Endothelial cell (in vitro differentiated cells): Measurements from ENCODE around the gene FADS2. TPM values are rescaled to one million over a fixed set of nuclear protein-coding genes. Genes with fewer than 3 reads are reported as not detected.

Experiments
- DNase-seq: peaks from one replicate; pipeline ENCODE4 v3.0.0; 2021; ENCODE audit warnings: low spot score
- H3K27ac Mint-ChIP-seq: one replicate; pipeline ENCODE4 v1.8.0; 2021; ENCODE audit warnings: mixed read lengths, inconsistent platforms; ENCODE audit not compliant: unreplicated experiment
- H3K27me3 Mint-ChIP-seq: one replicate; pipeline ENCODE4 v1.8.0; 2021; ENCODE audit warnings: mild to moderate bottlenecking, moderate library complexity, mixed read lengths, inconsistent platforms; ENCODE audit not compliant: unreplicated experiment
- H3K36me3 Mint-ChIP-seq: one replicate; pipeline ENCODE4 v1.8.0; 2021; ENCODE audit warnings: mild to moderate bottlenecking, low read depth, mixed read lengths, inconsistent platforms; ENCODE audit not compliant: unreplicated experiment
- H3K4me1 Mint-ChIP-seq: one replicate; pipeline ENCODE4 v1.8.0; 2021; ENCODE audit warnings: mild to moderate bottlenecking, mixed read lengths, inconsistent platforms; ENCODE audit not compliant: unreplicated experiment
- H3K4me3 Mint-ChIP-seq: one replicate; pipeline ENCODE4 v1.8.0; 2021; ENCODE audit warnings: mild to moderate bottlenecking, mixed read lengths, inconsistent platforms; ENCODE audit not compliant: unreplicated experiment
- H3K9me3 Mint-ChIP-seq: one replicate; pipeline ENCODE4 v1.8.0; 2021; ENCODE audit warnings: mixed read lengths, inconsistent platforms; ENCODE audit not compliant: unreplicated experiment
- CTCF ChIP-seq: fragments of 200-600 bp; sonication (generic); IDR thresholded peaks from one replicate; pipeline ENCODE4 v1.5.0; 2021; ENCODE audit warnings: antibody characterized with exemption; ENCODE audit not compliant: unreplicated experiment
- total RNA-seq: library from RNA; stranded (reverse); fragmentation: NEBNext Ultra II Directional; extraction: Animal tissue kit (Norgen Biotek cat#: 25700); gene quantifications from one replicate; pipeline ENCODE4 v1.2.1, GENCODE V29; 2021; ENCODE audit not compliant: unreplicated experiment

FADS2 gene
- total RNA-seq, 1 donor from 2014 or later = 682 TPM

GRCh38 chr11:61862714-61863547, 34.8 kb downstream of the FADS2 start:
- Mint-ChIP-seq H3K27me3 (peaks cover 8% of the 10 kb centered on the region), H3K4me3 (no peak overlapping the region), H3K27ac (no peak overlapping the region), H3K4me1 (no peaks in the 10 kb centered on the region), H3K36me3 (peaks cover 28% of the 10 kb centered on the region), H3K9me3 (no peaks in the 10 kb centered on the region)
- no peak for DNase-seq
- no peak for TF ChIP-seq CTCF

GRCh38 chr11:61863548-61864081, 35.5 kb downstream of the FADS2 start:
- Mint-ChIP-seq H3K27me3 (peaks cover 8% of the 10 kb centered on the region), H3K36me3 (peaks cover 28% of the 10 kb centered on the region), H3K4me3 (no peak overlapping the region), H3K27ac (no peak overlapping the region), H3K9me3 (no peaks in the 10 kb centered on the region), H3K4me1 (no peaks in the 10 kb centered on the region)
- TF ChIP-seq CTCF = no peak
- DNase-seq = no peak

GRCh38 chr11:61864814-61865775, 37.0 kb downstream of the FADS2 start:
- Mint-ChIP-seq H3K27me3 (peaks cover 6% of the 10 kb centered on the region), H3K27ac (peak overlapping the region; percentile 77), H3K4me1 (no peaks in the 10 kb centered on the region), H3K9me3 (no peaks in the 10 kb centered on the region), H3K4me3 (peak overlapping the region; percentile 67), H3K36me3 (peaks cover 19% of the 10 kb centered on the region)
- DNase-seq = no peak
- TF ChIP-seq CTCF = no peak

GRCh38 chr11:61866231-61866957, 38.3 kb downstream of the FADS2 start:
- no peak for TF ChIP-seq CTCF
- DNase-seq = no peak
- Mint-ChIP-seq H3K36me3 (peaks cover 11% of the 10 kb centered on the region), H3K27ac (no peak overlapping the region), H3K4me3 (no peak overlapping the region), H3K9me3 (no peaks in the 10 kb centered on the region), H3K27me3 (peaks cover 6% of the 10 kb centered on the region), H3K4me1 (peaks cover 4% of the 10 kb centered on the region)
